ENCODE results near the gene SIAH2.

Gene SIAH2

GRCh38 chr3:150748684-150749047, 14.3 kb downstream of the SIAH2 start:
- DNase-seq (ENCODE audit: low read depth in 2 of 2): no peak

- DNase-seq (ENCODE audit: low read depth in 2 of 2): no peak
Observed at GRCh38 chr3:150747886-150748683, 14.9 kb downstream of the SIAH2 start.

GRCh38 chr3:150746791-150747590, 16.0 kb downstream of the SIAH2 start:
- DNase-seq (ENCODE audit: low read depth in 2 of 2): no peak

GRCh38 chr3:150745832-150746231, 17.1 kb downstream of the SIAH2 start:
- DNase-seq (ENCODE audit: low read depth in 2 of 2): no peak

GRCh38 chr3:150744919-150745211, 18.1 kb downstream of the SIAH2 start:
- no peak for DNase-seq (ENCODE audit: low read depth in 2 of 2)

- no peak for DNase-seq (ENCODE audit: low read depth in 2 of 2)
Observed at GRCh38 chr3:150744041-150744918, 18.7 kb downstream of the SIAH2 start.

GRCh38 chr3:150743508-150743907, 19.5 kb downstream of the SIAH2 start:
- no peak for DNase-seq (ENCODE audit: low read depth in 2 of 2)

GRCh38 chr3:150742679-150743078, 20.3 kb downstream of the SIAH2 start:
- DNase-seq (ENCODE audit: low read depth in 2 of 2): no peak

- no peak for DNase-seq (ENCODE audit: low read depth in 2 of 2)
Observed at GRCh38 chr3:150742141-150742523, 20.8 kb downstream of the SIAH2 start.

GRCh38 chr3:150741497-150742140, 21.4 kb downstream of the SIAH2 start:
- DNase-seq (ENCODE audit: low read depth in 2 of 2): no peak

- DNase-seq (ENCODE audit: low read depth in 2 of 2): no peak
Observed at GRCh38 chr3:150740733-150741496, 22.1 kb downstream of the SIAH2 start.

GRCh38 chr3:150739877-150740645, 22.9 kb downstream of the SIAH2 start:
- no peak for DNase-seq (ENCODE audit: low read depth in 2 of 2)

- no peak for DNase-seq (ENCODE audit: low read depth in 2 of 2)
Observed at GRCh38 chr3:150739200-150739863, 23.6 kb downstream of the SIAH2 start.

- DNase-seq (ENCODE audit: low read depth in 2 of 2): no peak
Observed at GRCh38 chr3:150738688-150739087, 24.3 kb downstream of the SIAH2 start.

GRCh38 chr3:150737874-150738679, 24.9 kb downstream of the SIAH2 start:
- DNase-seq (ENCODE audit: low read depth in 2 of 2): peak in 1 of 2 donors; percentile 27

- DNase-seq (ENCODE audit: low read depth in 2 of 2): no peak
Observed at GRCh38 chr3:150736903-150737832, 25.8 kb downstream of the SIAH2 start.

- DNase-seq (ENCODE audit: low read depth in 2 of 2): no peak
Observed at GRCh38 chr3:150736316-150736719, 26.7 kb downstream of the SIAH2 start.

GRCh38 chr3:150734795-150735119, 28.2 kb downstream of the SIAH2 start:
- no peak for DNase-seq (ENCODE audit: low read depth in 2 of 2)

Measured in stimulated activated CD4-positive, alpha-beta T cell treated with anti-CD3 and anti-CD28 coated beads, Interleukin-1b, Interleukin-23, amount 100 ng/mL, for 4 hours (primary cell).